C4-2B (cell line): Measurements from ENCODE around the gene ZNF33A.

ENCODE experiments used
- H3K27ac ChIP-seq: fragments of 450-650 bp; 2 replicates; pipeline ENCODE4 v1.5.1; 2017
- ZFX ChIP-seq: fragments of 450-650 bp; IDR thresholded peaks from 2 replicates; pipeline ENCODE4 v1.6.1; 2017
- TF ChIP-seq, protein P1 (sequence below): fragments of 450-650 bp; conservative IDR thresholded peaks from 2 replicates; pipeline ENCODE4 v1.5.1; 2017; ENCODE audit warnings: mild to moderate bottlenecking

ZNF33A gene

GRCh38 chr10:38093816-38094157 is 83.3 kb downstream of the ZNF33A start:
- TF ChIP-seq ZFX = no peak
- TF ChIP-seq, protein P1, sequence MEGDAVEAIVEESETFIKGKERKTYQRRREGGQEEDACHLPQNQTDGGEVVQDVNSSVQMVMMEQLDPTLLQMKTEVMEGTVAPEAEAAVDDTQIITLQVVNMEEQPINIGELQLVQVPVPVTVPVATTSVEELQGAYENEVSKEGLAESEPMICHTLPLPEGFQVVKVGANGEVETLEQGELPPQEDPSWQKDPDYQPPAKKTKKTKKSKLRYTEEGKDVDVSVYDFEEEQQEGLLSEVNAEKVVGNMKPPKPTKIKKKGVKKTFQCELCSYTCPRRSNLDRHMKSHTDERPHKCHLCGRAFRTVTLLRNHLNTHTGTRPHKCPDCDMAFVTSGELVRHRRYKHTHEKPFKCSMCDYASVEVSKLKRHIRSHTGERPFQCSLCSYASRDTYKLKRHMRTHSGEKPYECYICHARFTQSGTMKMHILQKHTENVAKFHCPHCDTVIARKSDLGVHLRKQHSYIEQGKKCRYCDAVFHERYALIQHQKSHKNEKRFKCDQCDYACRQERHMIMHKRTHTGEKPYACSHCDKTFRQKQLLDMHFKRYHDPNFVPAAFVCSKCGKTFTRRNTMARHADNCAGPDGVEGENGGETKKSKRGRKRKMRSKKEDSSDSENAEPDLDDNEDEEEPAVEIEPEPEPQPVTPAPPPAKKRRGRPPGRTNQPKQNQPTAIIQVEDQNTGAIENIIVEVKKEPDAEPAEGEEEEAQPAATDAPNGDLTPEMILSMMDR = no peak
- peak overlapping the region; percentile 85 for H3K27ac ChIP-seq

GRCh38 chr10:38094158-38094926 is 83.9 kb downstream of the ZNF33A start, which contains the start of gene ZNF37A:
TSS of gene ZNF37A (plus strand) at chr10:38094337. CDS start at chr10:38096618, 2,281 bp downstream.
- peak within 1 kb of the TSS; percentile 85 for H3K27ac ChIP-seq
- TF ChIP-seq ZFX = peak; percentile 97
- TF ChIP-seq, protein P1 = no peak

GRCh38 chr10:38094927-38095574 is 84.6 kb downstream of the ZNF33A start:
- TF ChIP-seq, protein P1 = no peak
- TF ChIP-seq ZFX = no peak
- peak overlapping the region; percentile 85 for H3K27ac ChIP-seq

GRCh38 chr10:38102880-38103279 is 92.4 kb downstream of the ZNF33A start:
- no peak overlapping the region for H3K27ac ChIP-seq
- TF ChIP-seq, protein P1 = no peak
- no peak for TF ChIP-seq ZFX

- no peak overlapping the region for H3K27ac ChIP-seq
- TF ChIP-seq, protein P1 = no peak
- no peak for TF ChIP-seq ZFX
Measured at GRCh38 chr10:38103756-38104155, 93.3 kb downstream of the ZNF33A start.

GRCh38 chr10:38112159-38112558 is 101.7 kb downstream of the ZNF33A start:
- H3K27ac ChIP-seq = no peak overlapping the region
- TF ChIP-seq, protein P1 = no peak
- no peak for TF ChIP-seq ZFX
